ENCODE data around the gene LAMC3.

- TF ChIP-seq RBBP5 (IDR thresholded peaks at IDR 0.05; ENCODE audit: borderline replicate concordance, insufficient read depth, low read length, poor library complexity, severe bottlenecking) (no peak), FOS (IDR thresholded peaks at IDR 0.05; ENCODE audit: extremely low read depth, insufficient read length) (no peak), CTCF (IDR thresholded peaks at IDR 0.05 in 2 of 3, conservative IDR thresholded peaks at IDR 0.05 in 1 of 3; ENCODE audit: insufficient read depth in 2 of 3, low read depth in 1 of 3, low read length in 3 of 3) (no peak), KAT8 (IDR thresholded peaks at IDR 0.05; ENCODE audit: low read depth) (no peak), HDGF (IDR thresholded peaks at IDR 0.05) (no peak), EZH2 (IDR thresholded peaks at IDR 0.05; ENCODE audit: borderline replicate concordance, low read depth, low read length) (no peak), NFYB (IDR thresholded peaks at IDR 0.05; ENCODE audit: extremely low read depth, insufficient read length) (no peak), PCBP2 (IDR thresholded peaks at IDR 0.05; ENCODE audit: low read depth, low read length, poor library complexity, severe bottlenecking) (no peak), HDAC6 (IDR thresholded peaks at IDR 0.05; ENCODE audit: low read depth, low read length) (no peak)
- TF ChIP-seq, protein P1, sequence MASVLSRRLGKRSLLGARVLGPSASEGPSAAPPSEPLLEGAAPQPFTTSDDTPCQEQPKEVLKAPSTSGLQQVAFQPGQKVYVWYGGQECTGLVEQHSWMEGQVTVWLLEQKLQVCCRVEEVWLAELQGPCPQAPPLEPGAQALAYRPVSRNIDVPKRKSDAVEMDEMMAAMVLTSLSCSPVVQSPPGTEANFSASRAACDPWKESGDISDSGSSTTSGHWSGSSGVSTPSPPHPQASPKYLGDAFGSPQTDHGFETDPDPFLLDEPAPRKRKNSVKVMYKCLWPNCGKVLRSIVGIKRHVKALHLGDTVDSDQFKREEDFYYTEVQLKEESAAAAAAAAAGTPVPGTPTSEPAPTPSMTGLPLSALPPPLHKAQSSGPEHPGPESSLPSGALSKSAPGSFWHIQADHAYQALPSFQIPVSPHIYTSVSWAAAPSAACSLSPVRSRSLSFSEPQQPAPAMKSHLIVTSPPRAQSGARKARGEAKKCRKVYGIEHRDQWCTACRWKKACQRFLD (CRISPR knock-in tag; IDR thresholded peaks at IDR 0.05) = no peak
- TF ChIP-seq, protein P2, sequence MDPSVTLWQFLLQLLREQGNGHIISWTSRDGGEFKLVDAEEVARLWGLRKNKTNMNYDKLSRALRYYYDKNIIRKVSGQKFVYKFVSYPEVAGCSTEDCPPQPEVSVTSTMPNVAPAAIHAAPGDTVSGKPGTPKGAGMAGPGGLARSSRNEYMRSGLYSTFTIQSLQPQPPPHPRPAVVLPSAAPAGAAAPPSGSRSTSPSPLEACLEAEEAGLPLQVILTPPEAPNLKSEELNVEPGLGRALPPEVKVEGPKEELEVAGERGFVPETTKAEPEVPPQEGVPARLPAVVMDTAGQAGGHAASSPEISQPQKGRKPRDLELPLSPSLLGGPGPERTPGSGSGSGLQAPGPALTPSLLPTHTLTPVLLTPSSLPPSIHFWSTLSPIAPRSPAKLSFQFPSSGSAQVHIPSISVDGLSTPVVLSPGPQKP (CRISPR knock-in tag; IDR thresholded peaks at IDR 0.05) = no peak
- TF ChIP-seq, protein P3, sequence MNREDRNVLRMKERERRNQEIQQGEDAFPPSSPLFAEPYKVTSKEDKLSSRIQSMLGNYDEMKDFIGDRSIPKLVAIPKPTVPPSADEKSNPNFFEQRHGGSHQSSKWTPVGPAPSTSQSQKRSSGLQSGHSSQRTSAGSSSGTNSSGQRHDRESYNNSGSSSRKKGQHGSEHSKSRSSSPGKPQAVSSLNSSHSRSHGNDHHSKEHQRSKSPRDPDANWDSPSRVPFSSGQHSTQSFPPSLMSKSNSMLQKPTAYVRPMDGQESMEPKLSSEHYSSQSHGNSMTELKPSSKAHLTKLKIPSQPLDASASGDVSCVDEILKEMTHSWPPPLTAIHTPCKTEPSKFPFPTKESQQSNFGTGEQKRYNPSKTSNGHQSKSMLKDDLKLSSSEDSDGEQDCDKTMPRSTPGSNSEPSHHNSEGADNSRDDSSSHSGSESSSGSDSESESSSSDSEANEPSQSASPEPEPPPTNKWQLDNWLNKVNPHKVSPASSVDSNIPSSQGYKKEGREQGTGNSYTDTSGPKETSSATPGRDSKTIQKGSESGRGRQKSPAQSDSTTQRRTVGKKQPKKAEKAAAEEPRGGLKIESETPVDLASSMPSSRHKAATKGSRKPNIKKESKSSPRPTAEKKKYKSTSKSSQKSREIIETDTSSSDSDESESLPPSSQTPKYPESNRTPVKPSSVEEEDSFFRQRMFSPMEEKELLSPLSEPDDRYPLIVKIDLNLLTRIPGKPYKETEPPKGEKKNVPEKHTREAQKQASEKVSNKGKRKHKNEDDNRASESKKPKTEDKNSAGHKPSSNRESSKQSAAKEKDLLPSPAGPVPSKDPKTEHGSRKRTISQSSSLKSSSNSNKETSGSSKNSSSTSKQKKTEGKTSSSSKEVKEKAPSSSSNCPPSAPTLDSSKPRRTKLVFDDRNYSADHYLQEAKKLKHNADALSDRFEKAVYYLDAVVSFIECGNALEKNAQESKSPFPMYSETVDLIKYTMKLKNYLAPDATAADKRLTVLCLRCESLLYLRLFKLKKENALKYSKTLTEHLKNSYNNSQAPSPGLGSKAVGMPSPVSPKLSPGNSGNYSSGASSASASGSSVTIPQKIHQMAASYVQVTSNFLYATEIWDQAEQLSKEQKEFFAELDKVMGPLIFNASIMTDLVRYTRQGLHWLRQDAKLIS (CRISPR knock-in tag; IDR thresholded peaks at IDR 0.05) = no peak
- TF ChIP-seq, protein P4, sequence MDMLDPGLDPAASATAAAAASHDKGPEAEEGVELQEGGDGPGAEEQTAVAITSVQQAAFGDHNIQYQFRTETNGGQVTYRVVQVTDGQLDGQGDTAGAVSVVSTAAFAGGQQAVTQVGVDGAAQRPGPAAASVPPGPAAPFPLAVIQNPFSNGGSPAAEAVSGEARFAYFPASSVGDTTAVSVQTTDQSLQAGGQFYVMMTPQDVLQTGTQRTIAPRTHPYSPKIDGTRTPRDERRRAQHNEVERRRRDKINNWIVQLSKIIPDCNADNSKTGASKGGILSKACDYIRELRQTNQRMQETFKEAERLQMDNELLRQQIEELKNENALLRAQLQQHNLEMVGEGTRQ (CRISPR knock-in tag; IDR thresholded peaks at IDR 0.05) = no peak
- TF ChIP-seq, protein P5, sequence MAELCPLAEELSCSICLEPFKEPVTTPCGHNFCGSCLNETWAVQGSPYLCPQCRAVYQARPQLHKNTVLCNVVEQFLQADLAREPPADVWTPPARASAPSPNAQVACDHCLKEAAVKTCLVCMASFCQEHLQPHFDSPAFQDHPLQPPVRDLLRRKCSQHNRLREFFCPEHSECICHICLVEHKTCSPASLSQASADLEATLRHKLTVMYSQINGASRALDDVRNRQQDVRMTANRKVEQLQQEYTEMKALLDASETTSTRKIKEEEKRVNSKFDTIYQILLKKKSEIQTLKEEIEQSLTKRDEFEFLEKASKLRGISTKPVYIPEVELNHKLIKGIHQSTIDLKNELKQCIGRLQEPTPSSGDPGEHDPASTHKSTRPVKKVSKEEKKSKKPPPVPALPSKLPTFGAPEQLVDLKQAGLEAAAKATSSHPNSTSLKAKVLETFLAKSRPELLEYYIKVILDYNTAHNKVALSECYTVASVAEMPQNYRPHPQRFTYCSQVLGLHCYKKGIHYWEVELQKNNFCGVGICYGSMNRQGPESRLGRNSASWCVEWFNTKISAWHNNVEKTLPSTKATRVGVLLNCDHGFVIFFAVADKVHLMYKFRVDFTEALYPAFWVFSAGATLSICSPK (IDR thresholded peaks at IDR 0.05; ENCODE audit: borderline replicate concordance) = no peak
These were observed 6.1 kb downstream of the LAMC3 start for GRCh38 chr9:131015112-131015511.

Data from K562 (cell line).